Measurements from ENCODE around the gene PTPN4.

PTPN4 gene, protein sequence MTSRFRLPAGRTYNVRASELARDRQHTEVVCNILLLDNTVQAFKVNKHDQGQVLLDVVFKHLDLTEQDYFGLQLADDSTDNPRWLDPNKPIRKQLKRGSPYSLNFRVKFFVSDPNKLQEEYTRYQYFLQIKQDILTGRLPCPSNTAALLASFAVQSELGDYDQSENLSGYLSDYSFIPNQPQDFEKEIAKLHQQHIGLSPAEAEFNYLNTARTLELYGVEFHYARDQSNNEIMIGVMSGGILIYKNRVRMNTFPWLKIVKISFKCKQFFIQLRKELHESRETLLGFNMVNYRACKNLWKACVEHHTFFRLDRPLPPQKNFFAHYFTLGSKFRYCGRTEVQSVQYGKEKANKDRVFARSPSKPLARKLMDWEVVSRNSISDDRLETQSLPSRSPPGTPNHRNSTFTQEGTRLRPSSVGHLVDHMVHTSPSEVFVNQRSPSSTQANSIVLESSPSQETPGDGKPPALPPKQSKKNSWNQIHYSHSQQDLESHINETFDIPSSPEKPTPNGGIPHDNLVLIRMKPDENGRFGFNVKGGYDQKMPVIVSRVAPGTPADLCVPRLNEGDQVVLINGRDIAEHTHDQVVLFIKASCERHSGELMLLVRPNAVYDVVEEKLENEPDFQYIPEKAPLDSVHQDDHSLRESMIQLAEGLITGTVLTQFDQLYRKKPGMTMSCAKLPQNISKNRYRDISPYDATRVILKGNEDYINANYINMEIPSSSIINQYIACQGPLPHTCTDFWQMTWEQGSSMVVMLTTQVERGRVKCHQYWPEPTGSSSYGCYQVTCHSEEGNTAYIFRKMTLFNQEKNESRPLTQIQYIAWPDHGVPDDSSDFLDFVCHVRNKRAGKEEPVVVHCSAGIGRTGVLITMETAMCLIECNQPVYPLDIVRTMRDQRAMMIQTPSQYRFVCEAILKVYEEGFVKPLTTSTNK

DNA sequence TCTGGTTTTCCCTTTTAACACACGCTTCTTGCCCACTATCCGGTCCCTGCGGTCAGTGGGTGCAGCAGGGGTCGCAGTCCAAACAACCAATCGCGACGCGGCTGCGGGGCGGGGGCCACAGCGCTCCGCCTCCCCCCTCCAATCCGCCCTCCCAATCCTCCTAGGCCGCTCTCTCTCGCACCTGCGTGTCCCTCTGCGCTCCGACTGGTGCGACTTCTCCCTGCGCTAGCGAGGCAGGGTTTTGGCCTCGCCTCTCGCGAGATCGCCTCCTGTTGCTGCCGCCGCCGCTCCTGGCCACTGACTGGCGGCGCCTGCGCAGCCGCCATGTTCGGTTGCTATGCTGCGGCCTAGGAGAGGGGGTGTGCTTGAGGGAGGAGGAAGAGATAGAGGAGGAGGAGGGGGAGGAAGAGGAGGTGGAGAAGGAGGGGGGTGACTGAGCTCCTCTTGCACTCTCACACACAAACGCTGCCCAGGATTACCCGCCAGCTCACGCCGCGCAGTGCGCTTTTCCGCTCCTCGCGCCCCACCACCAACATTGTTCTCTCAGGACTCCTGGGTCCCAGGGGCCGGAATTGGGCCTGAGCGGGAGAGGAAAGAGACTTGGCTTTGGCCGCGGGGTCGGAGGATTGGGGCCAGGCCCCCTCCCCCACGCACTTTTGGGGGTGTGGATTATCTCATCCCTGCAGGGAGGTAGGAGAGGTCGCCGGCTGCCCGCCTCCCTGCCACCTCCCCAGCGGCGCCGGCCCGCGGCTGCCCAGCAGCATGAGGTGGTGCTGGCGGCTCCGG, at the start of gene PTPN4:
TSS of gene PTPN4 (plus strand) at position 472 of the 786 bp plus-strand sequence. CDS start 49,932 bp downstream, outside the sequence.
- ATAC-seq, result peak; percentile 97
- TF ChIP-seq OSR1 (CRISPR knock-in tag; IDR thresholded peaks at IDR 0.05) (no peak), ZNF8 (CRISPR knock-in tag; IDR thresholded peaks at IDR 0.05) (no peak), TCF4 (CRISPR knock-in tag; IDR thresholded peaks at IDR 0.05; ENCODE audit: borderline replicate concordance) (no peak), ZFP3 (CRISPR knock-in tag; IDR thresholded peaks at IDR 0.05) (0 out of 2 replicates have a peak, but pooled peaks have one; percentile 12), CSDC2 (CRISPR knock-in tag; IDR thresholded peaks at IDR 0.05) (no peak), RARB (CRISPR knock-in tag; IDR thresholded peaks at IDR 0.05) (no peak), ARNTL (CRISPR knock-in tag; IDR thresholded peaks at IDR 0.05; ENCODE audit: borderline replicate concordance, low read depth) (no peak), PATZ1 (CRISPR knock-in tag; IDR thresholded peaks at IDR 0.05; ENCODE audit: borderline replicate concordance) (peak; percentile 86), GLIS3 (CRISPR knock-in tag; IDR thresholded peaks at IDR 0.05) (0 out of 2 replicates have a peak, but pooled peaks have one; percentile 50), POU6F1 (CRISPR knock-in tag; IDR thresholded peaks at IDR 0.05; ENCODE audit: borderline replicate concordance, low read depth) (no peak), ZNF70 (CRISPR knock-in tag; IDR thresholded peaks at IDR 0.05) (0 out of 2 replicates have a peak, but pooled peaks have one; percentile 39), TOX (CRISPR knock-in tag; IDR thresholded peaks at IDR 0.05; ENCODE audit: borderline replicate concordance) (no peak)

DNA sequence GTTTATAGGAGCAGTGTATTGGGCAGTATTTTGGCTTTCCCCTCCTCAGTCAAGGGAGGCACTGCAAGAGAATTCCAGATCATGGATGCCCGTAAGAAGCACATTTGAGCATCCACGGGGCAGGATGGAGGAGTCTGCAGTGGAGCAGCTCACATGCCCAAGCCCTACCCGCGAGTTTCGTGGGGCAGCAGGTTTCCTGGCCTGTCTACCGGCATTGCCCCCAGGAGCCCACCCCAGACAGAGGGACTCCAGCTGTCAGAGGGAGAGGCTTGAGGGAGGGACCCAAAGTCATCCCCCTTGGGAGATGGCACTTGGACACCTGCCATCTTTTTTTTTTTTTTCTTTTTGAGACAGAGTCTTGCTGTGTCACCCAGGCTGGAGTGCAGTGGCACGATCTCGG, 49.4 kb upstream of the PTPN4 start:
- TF ChIP-seq ZNF8 (CRISPR knock-in tag; IDR thresholded peaks at IDR 0.05), result no peak
- TF ChIP-seq, protein P1, sequence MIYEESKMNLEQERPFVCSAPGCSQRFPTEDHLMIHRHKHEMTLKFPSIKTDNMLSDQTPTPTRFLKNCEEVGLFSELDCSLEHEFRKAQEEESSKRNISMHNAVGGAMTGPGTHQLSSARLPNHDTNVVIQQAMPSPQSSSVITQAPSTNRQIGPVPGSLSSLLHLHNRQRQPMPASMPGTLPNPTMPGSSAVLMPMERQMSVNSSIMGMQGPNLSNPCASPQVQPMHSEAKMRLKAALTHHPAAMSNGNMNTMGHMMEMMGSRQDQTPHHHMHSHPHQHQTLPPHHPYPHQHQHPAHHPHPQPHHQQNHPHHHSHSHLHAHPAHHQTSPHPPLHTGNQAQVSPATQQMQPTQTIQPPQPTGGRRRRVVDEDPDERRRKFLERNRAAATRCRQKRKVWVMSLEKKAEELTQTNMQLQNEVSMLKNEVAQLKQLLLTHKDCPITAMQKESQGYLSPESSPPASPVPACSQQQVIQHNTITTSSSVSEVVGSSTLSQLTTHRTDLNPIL (CRISPR knock-in tag; IDR thresholded peaks at IDR 0.05; ENCODE audit: low read depth), result no peak
- TF ChIP-seq ESRRG (CRISPR knock-in tag; IDR thresholded peaks at IDR 0.05), result no peak
- no peak for TF ChIP-seq ZNF70 (CRISPR knock-in tag; IDR thresholded peaks at IDR 0.05)
- no peak for TF ChIP-seq CSRNP3 (CRISPR knock-in tag; IDR thresholded peaks at IDR 0.05)
- no peak for TF ChIP-seq PPARA (CRISPR knock-in tag; IDR thresholded peaks at IDR 0.05; ENCODE audit: borderline replicate concordance)
- no peak for TF ChIP-seq BACH2 (CRISPR knock-in tag; IDR thresholded peaks at IDR 0.05; ENCODE audit: borderline replicate concordance)
- ATAC-seq, result no peak

DNA sequence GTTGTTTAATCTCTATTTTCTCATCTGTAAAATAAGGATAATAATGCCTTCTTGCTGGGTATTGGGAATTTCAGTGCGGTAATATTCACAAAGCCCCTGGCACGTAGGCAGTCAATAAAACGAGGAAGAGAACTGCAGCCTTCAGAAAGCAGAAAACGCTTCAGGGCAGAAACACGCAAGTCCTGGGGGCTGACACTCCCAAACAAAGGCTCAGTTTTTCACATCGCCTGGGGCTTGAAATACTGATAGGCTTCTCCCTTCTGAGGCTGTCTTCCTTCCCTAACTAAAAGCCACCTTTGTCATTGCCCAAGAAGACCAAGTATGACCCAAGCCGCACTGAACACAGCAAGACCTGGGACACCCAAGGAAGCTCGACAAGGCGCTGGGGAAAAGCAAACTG, 48.4 kb upstream of the PTPN4 start:
- ATAC-seq, result no peak
- TF ChIP-seq ESRRG (CRISPR knock-in tag; IDR thresholded peaks at IDR 0.05) (no peak), ZNF8 (CRISPR knock-in tag; IDR thresholded peaks at IDR 0.05) (no peak)
- TF ChIP-seq, protein P1 (CRISPR knock-in tag; IDR thresholded peaks at IDR 0.05; ENCODE audit: low read depth), result no peak
